Measurements from ENCODE around the gene KIFC3.

- TF ChIP-seq CTCF (conservative IDR thresholded peaks at IDR 0.05; ENCODE audit: low read depth, low read length): no peak
- no peak for TF ChIP-seq EZH2 (IDR thresholded peaks at IDR 0.05; ENCODE audit: low read length, unreplicated experiment)
- no peak for TF ChIP-seq EZH2phosphoT487 (IDR thresholded peaks at IDR 0.05; ENCODE audit: borderline replicate concordance, low read length)
Measured at GRCh38 chr16:57826706-57827625, 24.7 kb upstream of the KIFC3 start.

Data from PC-3 (cell line).